ENCODE measurements around the gene APOBEC3B. TPM values are rescaled to one million over a fixed set of nuclear protein-coding genes. Genes with fewer than 3 reads are reported as not detected.

The APOBEC3B gene
- total and polyA plus RNA-seq, 2 donors (not counting 3 experiments of a cell fraction or from before 2014, with no cell fraction given): 10.3 to 19.9 TPM

GRCh38 chr22:38935616-38936015 lies 46.5 kb upstream of the APOBEC3B start:
- no peak overlapping the region for H3K4me2 ChIP-seq (ENCODE audit: insufficient read depth, low read length)
- H3K9me3 ChIP-seq (replicated peaks; ENCODE audit: control insufficient read depth, insufficient read depth, low read length): no peaks in the 10 kb centered on the region
- intact Hi-C loops (cut with micrococcal nuclease): no loop called here
- ChIA-PET CTCF (interaction anchor here (1.2 to 1.3 kb wide), 2 partner anchors 11 to 66 kb away, joined by 3 to 4 read pairs; no protein-coding TSS in a partner anchor), POLR2A (no interaction called here)
- TF ChIP-seq MYC (IDR thresholded peaks at IDR 0.05; ENCODE audit: low read depth, low read length) (no peak), JUN (IDR thresholded peaks at IDR 0.05; ENCODE audit: borderline replicate concordance, insufficient read depth, insufficient read length, low read depth) (no peak), POLR2A (IDR thresholded peaks at IDR 0.05; ENCODE audit: low read depth, low read length) (no peak), MAX (IDR thresholded peaks at IDR 0.05; ENCODE audit: insufficient read depth, insufficient read length) (no peak), POLR2AphosphoS5 (IDR thresholded peaks at IDR 0.05; ENCODE audit: insufficient read depth, low read depth, low read length) (no peak), EZH2 (IDR thresholded peaks at IDR 0.05; ENCODE audit: borderline replicate concordance, low read depth, low read length, severe bottlenecking) (no peak), GATA2 (IDR thresholded peaks at IDR 0.05; ENCODE audit: insufficient read depth, insufficient read length, low read depth, low read length) (no peak), FOS (IDR thresholded peaks at IDR 0.05; ENCODE audit: borderline replicate concordance, insufficient read depth, low read length) (no peak), CTCF (IDR thresholded peaks at IDR 0.05; ENCODE audit: extremely low read depth in 1 of 2, insufficient read depth in 1 of 2, low read depth in 1 of 2, low read length in 2 of 2) (no peak)
- no peaks in the 10 kb centered on the region for H3K9me1 ChIP-seq (replicated peaks; ENCODE audit: control insufficient read depth, extremely low read depth, insufficient read depth, low read length)
- no TSS peak for BruUV-seq (replicated peaks)
- H2AFZ ChIP-seq (ENCODE audit: low read depth, low read length): no peak overlapping the region
- H3K9ac ChIP-seq (replicated peaks; ENCODE audit: extremely low read depth, insufficient read depth, low read length): no peak overlapping the region
- no peaks in the 10 kb centered on the region for H3K4me1 ChIP-seq (ENCODE audit: control insufficient read depth, extremely low read depth, insufficient read depth, low read length)
- dilution Hi-C loops (cut with MboI; ENCODE audit: extremely low pct_ligation_motif_present, low sequenced_read_pairs): no loop called here
- H3K27ac ChIP-seq (ENCODE audit: insufficient read depth, low read depth, low read length): no peak overlapping the region
- FAIRE-seq (no peak), DNase-seq (ENCODE audit: low read depth, low spot score) (no peak)
- peaks cover 4% of the 10 kb centered on the region in 2 experiments for H3K27me3 ChIP-seq (ENCODE audit: control insufficient read depth in 2 of 2, insufficient read depth in 2 of 2, low read length in 2 of 2)
- H4K20me1 ChIP-seq (replicated peaks; ENCODE audit: control insufficient read depth, extremely low read depth, insufficient read depth, low read length): no peaks in the 10 kb centered on the region
- H3K4me3 ChIP-seq (replicated peaks in 1 of 3; ENCODE audit: insufficient read depth in 1 of 3, low read depth in 1 of 3, low read length in 3 of 3): no peak overlapping the region
- H3K79me2 ChIP-seq (ENCODE audit: control insufficient read depth, insufficient read depth, low read length): no peaks in the 10 kb centered on the region
- H3K36me3 ChIP-seq (ENCODE audit: control insufficient read depth in 2 of 2, extremely low read depth in 1 of 2, insufficient read depth in 2 of 2, low read length in 2 of 2): no peaks in the 10 kb centered on the region
